Right lobe of liver (tissue), 4 donors: ENCODE results near the gene KATNAL1.

Experiments used
- CTCF ChIP-seq, 4 donors: fragments of 200-600 bp in 3 of 4; fragments of 450-650 bp in 1 of 4; IDR thresholded peaks; one replicate each; pipeline versions ENCODE4 v1.5.1 to v1.8.0; 2016 to 2022; ENCODE audit warnings: antibody characterized with exemption in 4 of 4, mild to moderate bottlenecking in 2 of 4
- POLR2A ChIP-seq: fragments of 450-650 bp; IDR thresholded peaks from one replicate; pipeline ENCODE4 v1.6.1; 2017; ENCODE audit warnings: antibody characterized with exemption, mild to moderate bottlenecking
- donor health status: DM: no; HTN: no; CAD: no.
- donor health status: DM: no; HTN: no; CAD: no.
- donor health status: DM: no; HTN: yes; CAD: no.

- TF ChIP-seq POLR2A, result no peak
- no peak for TF ChIP-seq CTCF (IDR thresholded peaks at IDR 0.05)
Observed at GRCh38 chr13:30175166-30175565, 132.2 kb downstream of the KATNAL1 start.
